Activated T-cell treated with anti-CD3 and anti-CD28 coated beads for 24 hours (primary cell): ENCODE data around the gene PCDH19.

ENCODE experiments used
- DNase-seq: peaks from one replicate; pipeline ENCODE4 v3.0.0-alpha.2; 2020; ENCODE audit warnings: low read depth

Gene PCDH19

GRCh38 chrX:100299559-100299958 is 110.5 kb downstream of the PCDH19 start:
- no peak for DNase-seq

- DNase-seq, result no peak
Measured at GRCh38 chrX:100297728-100298127, 112.3 kb downstream of the PCDH19 start.

GRCh38 chrX:100296183-100296753 is 113.8 kb downstream of the PCDH19 start:
- DNase-seq, result no peak

GRCh38 chrX:100294965-100295364 is 115.1 kb downstream of the PCDH19 start:
- no peak for DNase-seq

- DNase-seq, result no peak
Measured at GRCh38 chrX:100289066-100289558, 121.0 kb downstream of the PCDH19 start.

- DNase-seq, result no peak
Measured at GRCh38 chrX:100277231-100277630, 132.8 kb downstream of the PCDH19 start.

GRCh38 chrX:100274916-100275315 is 135.2 kb downstream of the PCDH19 start:
- DNase-seq, result no peak

GRCh38 chrX:100265179-100265578 is 144.9 kb downstream of the PCDH19 start:
- DNase-seq, result no peak

GRCh38 chrX:100264200-100264599 is 145.9 kb downstream of the PCDH19 start:
- no peak for DNase-seq

GRCh38 chrX:100263650-100264049 is 146.4 kb downstream of the PCDH19 start:
- no peak for DNase-seq

- DNase-seq, result no peak
Measured at GRCh38 chrX:100248885-100249493, 161.1 kb downstream of the PCDH19 start.

- no peak for DNase-seq
Measured at GRCh38 chrX:100247826-100248225, 162.2 kb downstream of the PCDH19 start.

GRCh38 chrX:100244681-100245080 is 165.4 kb downstream of the PCDH19 start:
- DNase-seq, result no peak
